WTC11 (cell line): ENCODE results near the gene PITPNM3. TPM values are rescaled to one million over a fixed set of nuclear protein-coding genes. Genes with fewer than 3 reads are reported as not detected.

Experiments
- ATAC-seq: fragments of 200-7000 bp; cut with Tn5 transposase; 2 replicates; pipeline ENCODE4 v1.10.0; 2021; ENCODE audit warnings: mild to moderate bottlenecking, moderate library complexity
- CTCF ChIA-PET: fragments of 300-600 bp; sonication (Branson Sonifier 250); formaldehyde crosslinking; loops from one replicate; lab custom pipeline; 2021; ENCODE audit warnings: antibody characterized with exemption; lab: Charles Lee
- POLR2A ChIA-PET: fragments of 350-600 bp; sonication (Branson Sonifier 250); formaldehyde crosslinking; loops from one replicate; lab custom pipeline; 2021; ENCODE audit warnings: antibody characterized with exemption; lab: Charles Lee
- DNase-seq: peaks from one replicate; pipeline ENCODE4 v3.0.0; 2021; ENCODE audit warnings: low spot score
- H3K27ac Mint-ChIP-seq: 2 replicates; pipeline ENCODE4 v1.8.0; 2021; ENCODE audit warnings: mixed read lengths
- H3K27me3 Mint-ChIP-seq: 2 replicates; pipeline ENCODE4 v1.8.0; 2021; ENCODE audit warnings: low read depth, mild to moderate bottlenecking, moderate library complexity, mixed read lengths
- H3K36me3 Mint-ChIP-seq: 2 replicates; pipeline ENCODE4 v1.8.0; 2021; ENCODE audit warnings: mixed read lengths
- H3K4me1 Mint-ChIP-seq: 2 replicates; pipeline ENCODE4 v1.8.0; 2022; ENCODE audit warnings: mixed read lengths
- H3K4me3 Mint-ChIP-seq: 2 replicates; pipeline ENCODE4 v1.8.0; 2021; ENCODE audit warnings: mild to moderate bottlenecking, moderate library complexity, mixed read lengths
- H3K9me3 Mint-ChIP-seq: 2 replicates; pipeline ENCODE4 v1.8.0; 2021; ENCODE audit warnings: mixed read lengths
- ATF1 ChIP-seq: sonication (generic); formaldehyde crosslinking; IDR thresholded peaks from 2 replicates; pipeline ENCODE4 v1.8.1; 2023; ENCODE audit warnings: mild to moderate bottlenecking, moderate library complexity, missing genetic modification reagents
- CREB1 ChIP-seq: sonication (generic); formaldehyde crosslinking; IDR thresholded peaks from 2 replicates; pipeline ENCODE4 v1.8.0; 2023; ENCODE audit warnings: mild to moderate bottlenecking, missing genetic modification reagents
- ELF4 ChIP-seq: sonication (generic); formaldehyde crosslinking; IDR thresholded peaks from 2 replicates; pipeline ENCODE4 v1.8.1; 2022; ENCODE audit warnings: low read depth, mild to moderate bottlenecking, moderate library complexity, missing genetic modification reagents
- FOXK1 ChIP-seq: sonication (generic); formaldehyde crosslinking; IDR thresholded peaks from 2 replicates; pipeline ENCODE4 v1.8.0; 2022; ENCODE audit warnings: mild to moderate bottlenecking, moderate library complexity, missing genetic modification reagents
- IRF2 ChIP-seq: sonication (generic); formaldehyde crosslinking; IDR thresholded peaks from 2 replicates; pipeline ENCODE4 v1.8.0; 2022; ENCODE audit warnings: low read depth, missing genetic modification reagents, borderline replicate concordance
- SMAD3 ChIP-seq: sonication (generic); formaldehyde crosslinking; IDR thresholded peaks from 2 replicates; pipeline ENCODE4 v1.8.0; 2022; ENCODE audit warnings: missing genetic modification reagents, mild to moderate bottlenecking, borderline replicate concordance
- TEAD1 ChIP-seq: sonication (generic); formaldehyde crosslinking; IDR thresholded peaks from 2 replicates; pipeline ENCODE4 v1.8.0; 2022; ENCODE audit warnings: mild to moderate bottlenecking, missing genetic modification reagents
- TEAD4 ChIP-seq: sonication (generic); formaldehyde crosslinking; IDR thresholded peaks from 2 replicates; pipeline ENCODE4 v1.8.0; 2022; ENCODE audit warnings: mild to moderate bottlenecking, missing genetic modification reagents
- ZNF263 ChIP-seq: sonication (generic); formaldehyde crosslinking; IDR thresholded peaks from 2 replicates; pipeline ENCODE4 v1.8.1; 2022; ENCODE audit warnings: low read depth, mild to moderate bottlenecking, moderate library complexity, missing genetic modification reagents
- total RNA-seq: library from RNA; stranded (reverse); gene quantifications from 3 replicates; pipeline ENCODE4 v1.2.3, GENCODE V29; 2021
- TF ChIP-seq, protein P1 (sequence below): sonication (generic); formaldehyde crosslinking; IDR thresholded peaks from 2 replicates; pipeline ENCODE4 v1.8.0; 2023; ENCODE audit warnings: missing genetic modification reagents, mild to moderate bottlenecking, borderline replicate concordance
- TF ChIP-seq, protein P2 (sequence below): sonication (generic); formaldehyde crosslinking; conservative IDR thresholded peaks from 2 replicates; pipeline ENCODE4 v1.8.1; 2022; ENCODE audit warnings: mild to moderate bottlenecking, missing genetic modification reagents
- TF ChIP-seq, protein P3 (sequence below): sonication (generic); formaldehyde crosslinking; IDR thresholded peaks from 2 replicates; pipeline ENCODE4 v1.8.1; 2022; ENCODE audit warnings: missing genetic modification reagents, borderline replicate concordance
- TF ChIP-seq, protein P4 (sequence below): fragments of 200-600 bp; IDR thresholded peaks from 2 replicates; pipeline ENCODE4 v1.8.0; 2022; ENCODE audit warnings: antibody characterized with exemption
- TF ChIP-seq, protein P5 (sequence below): fragments of 250-450 bp; sonication (Bioruptor Pico); IDR thresholded peaks from 2 replicates; pipeline ENCODE4 v1.8.0; 2021; ENCODE audit warnings: mild to moderate bottlenecking

Gene PITPNM3
- total RNA-seq, 1 experiment from 2014 or later: 2.8 TPM

DNA sequence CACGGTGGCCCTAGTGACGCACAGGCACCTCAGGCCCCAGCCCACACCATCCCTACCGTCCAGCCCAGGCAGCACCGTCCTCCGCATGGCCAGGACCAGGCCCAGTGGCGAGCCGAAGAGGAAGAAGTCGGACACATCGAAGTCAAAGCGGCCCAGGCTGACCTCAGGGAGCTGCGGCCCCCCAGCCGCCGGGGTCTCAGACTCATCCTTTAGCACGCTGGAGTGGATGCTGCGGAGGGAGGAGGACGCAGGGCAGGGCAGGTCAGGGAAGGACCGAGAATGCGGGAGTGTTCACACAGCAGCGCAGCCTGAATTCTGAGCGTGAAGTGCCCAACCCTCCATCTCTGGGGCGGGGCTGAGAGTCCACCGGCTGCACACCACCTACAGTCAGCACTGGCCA lies 82.0 kb downstream of the PITPNM3 start (continued):
- TF ChIP-seq TEAD1 (CRISPR knock-in tag) (no peak), TEAD4 (CRISPR knock-in tag) (no peak), CREB1 (CRISPR knock-in tag) (no peak), ATF1 (CRISPR knock-in tag) (no peak)
- TF ChIP-seq, protein P1, sequence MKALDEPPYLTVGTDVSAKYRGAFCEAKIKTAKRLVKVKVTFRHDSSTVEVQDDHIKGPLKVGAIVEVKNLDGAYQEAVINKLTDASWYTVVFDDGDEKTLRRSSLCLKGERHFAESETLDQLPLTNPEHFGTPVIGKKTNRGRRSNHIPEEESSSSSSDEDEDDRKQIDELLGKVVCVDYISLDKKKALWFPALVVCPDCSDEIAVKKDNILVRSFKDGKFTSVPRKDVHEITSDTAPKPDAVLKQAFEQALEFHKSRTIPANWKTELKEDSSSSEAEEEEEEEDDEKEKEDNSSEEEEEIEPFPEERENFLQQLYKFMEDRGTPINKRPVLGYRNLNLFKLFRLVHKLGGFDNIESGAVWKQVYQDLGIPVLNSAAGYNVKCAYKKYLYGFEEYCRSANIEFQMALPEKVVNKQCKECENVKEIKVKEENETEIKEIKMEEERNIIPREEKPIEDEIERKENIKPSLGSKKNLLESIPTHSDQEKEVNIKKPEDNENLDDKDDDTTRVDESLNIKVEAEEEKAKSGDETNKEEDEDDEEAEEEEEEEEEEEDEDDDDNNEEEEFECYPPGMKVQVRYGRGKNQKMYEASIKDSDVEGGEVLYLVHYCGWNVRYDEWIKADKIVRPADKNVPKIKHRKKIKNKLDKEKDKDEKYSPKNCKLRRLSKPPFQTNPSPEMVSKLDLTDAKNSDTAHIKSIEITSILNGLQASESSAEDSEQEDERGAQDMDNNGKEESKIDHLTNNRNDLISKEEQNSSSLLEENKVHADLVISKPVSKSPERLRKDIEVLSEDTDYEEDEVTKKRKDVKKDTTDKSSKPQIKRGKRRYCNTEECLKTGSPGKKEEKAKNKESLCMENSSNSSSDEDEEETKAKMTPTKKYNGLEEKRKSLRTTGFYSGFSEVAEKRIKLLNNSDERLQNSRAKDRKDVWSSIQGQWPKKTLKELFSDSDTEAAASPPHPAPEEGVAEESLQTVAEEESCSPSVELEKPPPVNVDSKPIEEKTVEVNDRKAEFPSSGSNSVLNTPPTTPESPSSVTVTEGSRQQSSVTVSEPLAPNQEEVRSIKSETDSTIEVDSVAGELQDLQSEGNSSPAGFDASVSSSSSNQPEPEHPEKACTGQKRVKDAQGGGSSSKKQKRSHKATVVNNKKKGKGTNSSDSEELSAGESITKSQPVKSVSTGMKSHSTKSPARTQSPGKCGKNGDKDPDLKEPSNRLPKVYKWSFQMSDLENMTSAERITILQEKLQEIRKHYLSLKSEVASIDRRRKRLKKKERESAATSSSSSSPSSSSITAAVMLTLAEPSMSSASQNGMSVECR (CRISPR knock-in tag): no peak
- TF ChIP-seq, protein P2, sequence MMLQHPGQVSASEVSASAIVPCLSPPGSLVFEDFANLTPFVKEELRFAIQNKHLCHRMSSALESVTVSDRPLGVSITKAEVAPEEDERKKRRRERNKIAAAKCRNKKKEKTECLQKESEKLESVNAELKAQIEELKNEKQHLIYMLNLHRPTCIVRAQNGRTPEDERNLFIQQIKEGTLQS (CRISPR knock-in tag): no peak
- TF ChIP-seq, protein P3, sequence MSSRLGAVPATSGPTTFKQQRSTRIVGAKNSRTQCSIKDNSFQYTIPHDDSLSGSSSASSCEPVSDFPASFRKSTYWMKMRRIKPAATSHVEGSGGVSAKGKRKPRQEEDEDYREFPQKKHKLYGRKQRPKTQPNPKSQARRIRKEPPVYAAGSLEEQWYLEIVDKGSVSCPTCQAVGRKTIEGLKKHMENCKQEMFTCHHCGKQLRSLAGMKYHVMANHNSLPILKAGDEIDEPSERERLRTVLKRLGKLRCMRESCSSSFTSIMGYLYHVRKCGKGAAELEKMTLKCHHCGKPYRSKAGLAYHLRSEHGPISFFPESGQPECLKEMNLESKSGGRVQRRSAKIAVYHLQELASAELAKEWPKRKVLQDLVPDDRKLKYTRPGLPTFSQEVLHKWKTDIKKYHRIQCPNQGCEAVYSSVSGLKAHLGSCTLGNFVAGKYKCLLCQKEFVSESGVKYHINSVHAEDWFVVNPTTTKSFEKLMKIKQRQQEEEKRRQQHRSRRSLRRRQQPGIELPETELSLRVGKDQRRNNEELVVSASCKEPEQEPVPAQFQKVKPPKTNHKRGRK (CRISPR knock-in tag): no peak

DNA sequence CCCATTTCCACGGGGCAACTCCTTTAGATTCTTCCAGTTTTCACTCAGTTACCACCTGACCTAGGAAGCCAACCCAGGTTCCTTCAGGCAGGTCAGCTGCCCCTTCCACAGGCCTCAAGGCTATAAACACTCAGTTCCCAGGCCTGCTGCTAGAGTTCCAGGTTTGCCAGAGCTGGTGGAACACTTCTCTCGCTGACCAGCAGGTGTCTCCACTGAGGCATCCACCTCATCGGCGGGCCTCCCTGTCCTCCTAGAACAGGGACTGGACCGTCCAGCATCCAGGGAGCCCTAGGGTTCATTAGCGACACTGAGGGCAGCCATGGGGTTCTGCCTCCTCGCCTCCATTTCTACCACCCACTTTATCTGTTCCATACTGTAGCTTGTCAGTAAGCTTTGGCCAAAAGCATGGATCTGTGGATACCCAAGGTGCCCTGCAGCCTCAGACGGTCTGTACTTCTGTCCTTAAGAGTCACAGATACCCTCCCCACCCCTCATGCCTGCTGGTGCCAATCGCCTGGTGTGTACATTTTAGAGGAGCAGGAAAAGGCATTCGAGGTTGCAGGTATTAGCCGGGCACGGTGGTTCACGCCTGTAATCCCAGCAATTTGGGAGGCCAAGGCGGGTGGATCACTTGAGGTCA lies 83.1 kb downstream of the PITPNM3 start:
- H3K4me3 Mint-ChIP-seq: no peak overlapping the region
- no peaks in the 10 kb centered on the region for H3K9me3 Mint-ChIP-seq
- TF ChIP-seq, protein P4, sequence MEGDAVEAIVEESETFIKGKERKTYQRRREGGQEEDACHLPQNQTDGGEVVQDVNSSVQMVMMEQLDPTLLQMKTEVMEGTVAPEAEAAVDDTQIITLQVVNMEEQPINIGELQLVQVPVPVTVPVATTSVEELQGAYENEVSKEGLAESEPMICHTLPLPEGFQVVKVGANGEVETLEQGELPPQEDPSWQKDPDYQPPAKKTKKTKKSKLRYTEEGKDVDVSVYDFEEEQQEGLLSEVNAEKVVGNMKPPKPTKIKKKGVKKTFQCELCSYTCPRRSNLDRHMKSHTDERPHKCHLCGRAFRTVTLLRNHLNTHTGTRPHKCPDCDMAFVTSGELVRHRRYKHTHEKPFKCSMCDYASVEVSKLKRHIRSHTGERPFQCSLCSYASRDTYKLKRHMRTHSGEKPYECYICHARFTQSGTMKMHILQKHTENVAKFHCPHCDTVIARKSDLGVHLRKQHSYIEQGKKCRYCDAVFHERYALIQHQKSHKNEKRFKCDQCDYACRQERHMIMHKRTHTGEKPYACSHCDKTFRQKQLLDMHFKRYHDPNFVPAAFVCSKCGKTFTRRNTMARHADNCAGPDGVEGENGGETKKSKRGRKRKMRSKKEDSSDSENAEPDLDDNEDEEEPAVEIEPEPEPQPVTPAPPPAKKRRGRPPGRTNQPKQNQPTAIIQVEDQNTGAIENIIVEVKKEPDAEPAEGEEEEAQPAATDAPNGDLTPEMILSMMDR: peak; percentile 94
- TF ChIP-seq ELF4 (CRISPR knock-in tag): no peak
- peak; percentile 89 for DNase-seq
- no peaks in the 10 kb centered on the region; the same call in 1 of the 2 replicates for H3K27me3 Mint-ChIP-seq
- ATAC-seq: peak; percentile 79
- ChIA-PET CTCF (interaction anchor here (0.6 to 4.4 kb wide), 43 partner anchors 9 to 240 kb away, joined by 3 to 36 read pairs (median 5); partner anchors contain the start of genes AIPL1, C17orf100, MED31 and PIMREG), POLR2A (interaction anchor here (0.7 kb wide), 1 partner anchor 152 kb away, joined by 3 read pairs; no protein-coding TSS in a partner anchor)
- H3K36me3 Mint-ChIP-seq: no peaks in the 10 kb centered on the region
- H3K4me1 Mint-ChIP-seq: peaks cover 19% of the 10 kb centered on the region
- peak overlapping the region; percentile 71 for H3K27ac Mint-ChIP-seq

DNA sequence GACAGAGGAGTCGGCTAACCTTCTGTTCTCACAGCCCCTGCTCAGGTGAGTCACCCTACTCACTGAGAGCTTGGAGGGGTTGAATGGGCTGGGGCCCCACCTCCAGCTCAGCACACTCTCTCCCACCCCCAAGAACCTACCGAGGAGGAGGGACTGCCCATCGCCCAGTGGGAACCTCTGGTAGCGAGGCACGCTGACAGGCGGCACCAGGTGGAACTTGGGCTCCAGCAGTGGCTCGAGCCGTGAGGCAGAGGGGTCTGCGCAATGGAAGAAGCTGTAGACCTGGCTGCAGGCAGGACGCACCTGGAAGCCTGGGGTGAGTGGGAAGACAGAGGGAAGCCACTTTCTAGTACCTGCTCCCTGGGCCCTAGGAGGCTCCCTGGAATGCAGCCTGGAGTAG lies 83.8 kb downstream of the PITPNM3 start:
- Mint-ChIP-seq H3K36me3 (no peaks in the 10 kb centered on the region), H3K27me3 (no peaks in the 10 kb centered on the region; the same call in 1 of the 2 replicates), H3K4me1 (peaks cover 19% of the 10 kb centered on the region), H3K9me3 (peaks cover 4% of the 10 kb centered on the region; the same call in 1 of the 2 replicates), H3K4me3 (no peak overlapping the region), H3K27ac (no peak overlapping the region)
- ATAC-seq (no peak), DNase-seq (no peak)
- POLR2A ChIA-PET: interaction anchor here (0.6 kb wide), 1 partner anchor 80 kb away, joined by 6 read pairs; no protein-coding TSS in a partner anchor
- CTCF ChIA-PET: interaction anchor here (0.6 to 4.4 kb wide), 42 partner anchors 9 to 241 kb away, joined by 3 to 36 read pairs (median 5); partner anchors contain the start of genes AIPL1, C17orf100, MED31 and PIMREG
- TF ChIP-seq SMAD3 (CRISPR knock-in tag): no peak
- TF ChIP-seq, protein P2 (CRISPR knock-in tag): no peak
- TF ChIP-seq, protein P5, sequence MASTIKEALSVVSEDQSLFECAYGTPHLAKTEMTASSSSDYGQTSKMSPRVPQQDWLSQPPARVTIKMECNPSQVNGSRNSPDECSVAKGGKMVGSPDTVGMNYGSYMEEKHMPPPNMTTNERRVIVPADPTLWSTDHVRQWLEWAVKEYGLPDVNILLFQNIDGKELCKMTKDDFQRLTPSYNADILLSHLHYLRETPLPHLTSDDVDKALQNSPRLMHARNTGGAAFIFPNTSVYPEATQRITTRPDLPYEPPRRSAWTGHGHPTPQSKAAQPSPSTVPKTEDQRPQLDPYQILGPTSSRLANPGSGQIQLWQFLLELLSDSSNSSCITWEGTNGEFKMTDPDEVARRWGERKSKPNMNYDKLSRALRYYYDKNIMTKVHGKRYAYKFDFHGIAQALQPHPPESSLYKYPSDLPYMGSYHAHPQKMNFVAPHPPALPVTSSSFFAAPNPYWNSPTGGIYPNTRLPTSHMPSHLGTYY (CRISPR knock-in tag): no peak
- TF ChIP-seq, protein P1 (CRISPR knock-in tag): no peak
- TF ChIP-seq FOXK1 (CRISPR knock-in tag): no peak
- no peak for TF ChIP-seq ZNF263 (CRISPR knock-in tag)
- TF ChIP-seq IRF2 (CRISPR knock-in tag): no peak
